Vagina (tissue), 2 donors: Measurements from ENCODE around the gene LRCH2.

Experiments
- POLR2A ChIP-seq, 2 donors: fragments of 450-650 bp; IDR thresholded peaks; one replicate each; pipeline ENCODE4 v1.6.1; 2017; ENCODE audit warnings: antibody characterized with exemption in 2 of 2, mild to moderate bottlenecking in 2 of 2, moderate library complexity in 2 of 2
- POLR2AphosphoS5 ChIP-seq, 2 donors: sonication (generic); formaldehyde crosslinking; IDR thresholded peaks; one replicate each; pipeline ENCODE4 v1.9.0; 2017; ENCODE audit warnings: antibody characterized with exemption in 2 of 2, mild to moderate bottlenecking in 2 of 2, low read depth in 1 of 2; ENCODE audit not compliant: insufficient read depth in 1 of 2
- TF ChIP-seq, protein P1 (sequence below), 3 experiments: fragments of 450-650 bp in 2 of 3; fragments of 200-600 bp in 1 of 3; sonication (generic) in 1 of 3; IDR thresholded peaks; one replicate each; pipeline ENCODE4 v1.5.1; 2017 to 2019; ENCODE audit warnings: antibody characterized with exemption in 3 of 3, mild to moderate bottlenecking in 2 of 3, moderate library complexity in 2 of 3

DNA sequence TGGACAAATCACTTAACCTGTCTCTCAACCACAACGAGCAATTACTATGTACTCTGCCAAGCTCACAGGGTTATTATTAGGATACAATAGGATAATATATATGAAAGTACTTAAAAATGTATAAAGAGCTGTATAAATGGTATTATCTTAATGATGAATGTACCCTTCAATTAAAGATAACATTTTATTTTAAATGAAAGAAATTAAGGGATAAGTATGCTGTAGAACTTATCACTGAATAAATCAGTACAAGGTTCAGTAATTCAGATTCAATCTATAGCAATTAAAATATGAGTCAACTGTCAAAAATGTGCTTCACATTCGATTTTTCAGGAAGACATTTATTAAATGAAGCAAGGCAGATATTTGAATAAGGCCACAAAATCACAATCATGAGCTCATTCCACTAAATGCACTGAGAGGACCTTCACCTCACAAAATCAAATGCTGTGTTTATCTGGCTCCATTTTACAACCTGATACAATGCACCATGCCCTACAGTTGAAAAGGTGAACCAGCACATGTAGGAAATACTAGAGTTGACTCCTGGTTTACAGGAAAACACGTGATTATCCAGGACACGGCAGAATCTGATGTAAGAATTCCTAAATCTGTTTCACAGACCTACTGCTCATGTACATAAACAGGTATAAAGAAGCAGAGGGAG is 4.4 kb downstream of the LRCH2 start:
- TF ChIP-seq, protein P1, sequence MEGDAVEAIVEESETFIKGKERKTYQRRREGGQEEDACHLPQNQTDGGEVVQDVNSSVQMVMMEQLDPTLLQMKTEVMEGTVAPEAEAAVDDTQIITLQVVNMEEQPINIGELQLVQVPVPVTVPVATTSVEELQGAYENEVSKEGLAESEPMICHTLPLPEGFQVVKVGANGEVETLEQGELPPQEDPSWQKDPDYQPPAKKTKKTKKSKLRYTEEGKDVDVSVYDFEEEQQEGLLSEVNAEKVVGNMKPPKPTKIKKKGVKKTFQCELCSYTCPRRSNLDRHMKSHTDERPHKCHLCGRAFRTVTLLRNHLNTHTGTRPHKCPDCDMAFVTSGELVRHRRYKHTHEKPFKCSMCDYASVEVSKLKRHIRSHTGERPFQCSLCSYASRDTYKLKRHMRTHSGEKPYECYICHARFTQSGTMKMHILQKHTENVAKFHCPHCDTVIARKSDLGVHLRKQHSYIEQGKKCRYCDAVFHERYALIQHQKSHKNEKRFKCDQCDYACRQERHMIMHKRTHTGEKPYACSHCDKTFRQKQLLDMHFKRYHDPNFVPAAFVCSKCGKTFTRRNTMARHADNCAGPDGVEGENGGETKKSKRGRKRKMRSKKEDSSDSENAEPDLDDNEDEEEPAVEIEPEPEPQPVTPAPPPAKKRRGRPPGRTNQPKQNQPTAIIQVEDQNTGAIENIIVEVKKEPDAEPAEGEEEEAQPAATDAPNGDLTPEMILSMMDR (IDR thresholded peaks at IDR 0.05), result no peak
- no peak for TF ChIP-seq POLR2A (IDR thresholded peaks at IDR 0.05)
- TF ChIP-seq POLR2AphosphoS5 (IDR thresholded peaks at IDR 0.05; ENCODE audit: insufficient read depth in 1 of 2, low read depth in 1 of 2), result no peak
